LNCaP clone FGC (cell line): Measurements from ENCODE around the gene KRT9.

Source experiments
- DNase-seq: peaks from one replicate; pipeline ENCODE4 v3.0.0-alpha.2; 2011; ENCODE audit warnings: low read depth
- H3K4me3 ChIP-seq: 2 replicates; pipeline ENCODE4 v1.5.1; 2011; ENCODE audit warnings: mild to moderate bottlenecking, low read depth, low read length, control low read depth
- CTCF ChIP-seq: IDR thresholded peaks from 2 replicates; pipeline ENCODE4 v1.5.1; 2012; ENCODE audit warnings: mild to moderate bottlenecking; ENCODE audit not compliant: control insufficient read depth, insufficient read depth; ENCODE audit errors: extremely low read depth

KRT9 gene

GRCh38 chr17:41540921-41541625 lies 30.8 kb downstream of the KRT9 start:
- DNase-seq = no peak
- no peak for TF ChIP-seq CTCF
- H3K4me3 ChIP-seq = no peak overlapping the region

DNA sequence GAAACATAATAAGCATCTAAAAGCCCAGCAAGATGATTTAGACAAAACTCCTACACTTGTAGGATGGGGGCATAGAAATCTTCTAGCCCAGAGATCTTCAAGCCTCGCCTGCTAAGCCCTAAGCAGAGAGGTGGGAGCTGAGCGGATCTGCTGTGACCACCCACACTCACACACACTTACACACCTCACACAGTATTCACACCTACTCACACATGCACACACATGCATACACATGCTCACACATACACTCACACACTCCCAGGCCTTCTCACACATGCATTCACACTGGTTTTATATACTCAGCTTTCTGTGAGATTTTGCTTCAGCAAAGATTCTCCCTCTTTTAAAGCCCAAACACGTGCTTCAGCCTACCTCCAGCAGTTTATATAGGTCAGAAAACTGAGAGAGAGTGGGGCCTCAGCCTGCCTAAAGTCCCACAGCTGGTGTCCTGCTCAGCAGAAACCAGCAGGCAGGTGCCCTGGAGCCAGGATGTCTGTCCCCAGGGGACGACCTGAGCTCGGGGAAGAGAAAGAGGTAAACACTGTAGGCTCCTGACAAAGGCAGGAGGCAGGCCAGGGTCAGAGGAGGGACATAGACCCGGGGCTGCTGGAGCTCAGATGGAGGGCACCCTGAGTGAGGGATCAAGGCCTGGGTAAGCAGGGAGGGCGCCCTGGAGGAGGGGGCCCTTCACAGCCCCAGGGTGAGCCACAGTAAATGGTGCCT lies 31.7 kb downstream of the KRT9 start:
- no peak overlapping the region for H3K4me3 ChIP-seq
- DNase-seq = no peak
- TF ChIP-seq CTCF = no peak

DNA sequence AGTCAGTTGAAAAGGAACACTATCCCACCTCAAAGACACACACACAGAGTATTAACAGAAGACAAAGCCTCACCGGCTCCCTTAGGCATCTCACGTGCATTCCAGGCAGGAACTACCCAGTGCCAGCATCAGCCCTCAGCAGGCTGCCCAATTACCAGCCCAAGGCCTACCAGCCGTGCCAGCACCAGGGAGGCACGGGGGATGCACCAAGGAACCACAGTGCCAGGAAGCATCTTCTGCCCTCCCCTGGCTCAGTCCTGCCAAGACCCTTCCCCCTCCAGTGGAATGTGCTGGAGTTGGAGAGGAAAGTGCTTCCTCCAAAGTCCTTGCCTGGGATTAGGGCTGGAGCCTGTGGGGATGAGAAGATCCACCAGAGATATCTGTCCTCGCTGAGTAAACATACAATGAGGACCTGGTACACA lies 32.8 kb downstream of the KRT9 start:
- no peak overlapping the region for H3K4me3 ChIP-seq
- no peak for TF ChIP-seq CTCF
- no peak for DNase-seq

DNA sequence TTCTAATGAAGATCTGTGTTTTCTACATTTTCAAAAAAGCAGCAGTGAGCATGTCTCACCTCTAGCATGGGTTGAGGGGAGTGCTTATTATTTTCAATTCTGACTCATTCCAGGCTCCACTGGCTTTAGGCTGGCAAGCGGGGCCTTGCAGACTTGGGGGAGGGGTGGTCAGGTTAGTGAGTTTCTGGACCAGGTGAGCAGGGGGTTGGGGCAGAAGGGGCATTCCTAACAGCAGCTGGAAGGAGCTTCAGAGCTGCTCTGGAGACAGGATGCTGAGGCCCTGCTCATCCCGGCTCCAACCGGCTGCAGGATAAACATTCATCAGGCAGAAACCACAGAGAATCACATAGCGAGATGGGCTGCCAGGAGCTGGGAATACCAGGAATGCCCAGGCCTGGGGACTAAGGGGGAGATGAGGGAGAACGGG lies 33.3 kb downstream of the KRT9 start:
- no peak for TF ChIP-seq CTCF
- no peak for DNase-seq
- H3K4me3 ChIP-seq = no peak overlapping the region

- H3K4me3 ChIP-seq = no peak overlapping the region
- TF ChIP-seq CTCF = no peak
- DNase-seq = no peak
Observed at GRCh38 chr17:41537990-41538389, 33.9 kb downstream of the KRT9 start.

- no peak overlapping the region for H3K4me3 ChIP-seq
- DNase-seq = no peak
- no peak for TF ChIP-seq CTCF
Observed at GRCh38 chr17:41537614-41537954, 34.3 kb downstream of the KRT9 start.
